A549 (cell line): ENCODE measurements around the gene HS3ST1. TPM values are rescaled to one million over a fixed set of nuclear protein-coding genes. Genes with fewer than 3 reads are reported as not detected.

Experiments
- ATAC-seq, 2 experiments: fragments of 200-7000 bp in 1 of 2; fragments of >200 bp in 1 of 2; cut with Nextera tagmentation in 1 of 2; cut with Tn5 transposase in 1 of 2; 3 replicates each; pipeline versions ENCODE4 v1.8.0 to v1.9.1; 2018 to 2020; ENCODE audit warnings: mild to moderate bottlenecking in 1 of 2, moderate library complexity in 1 of 2
- CTCF ChIA-PET: fragments of 300-600 bp; sonication (Branson Sonifier 250); formaldehyde crosslinking; extraction: SDS; loops from one replicate; lab custom pipeline; 2021; ENCODE audit warnings: antibody characterized with exemption, inconsistent platforms; lab: Yijun Ruan, JAX
- POLR2A ChIA-PET: fragments of 350-600 bp; formaldehyde crosslinking; extraction: SDS; loops from one replicate; lab custom pipeline; 2021; ENCODE audit warnings: antibody characterized with exemption, inconsistent platforms; lab: Yijun Ruan, JAX
- DNase-seq, 2 experiments: peaks; one replicate each; pipeline versions ENCODE4 v3.0.0 to v3.0.0-alpha.2; 2011 to 2016; ENCODE audit warnings: low read depth in 1 of 2, low spot score in 1 of 2
- FAIRE-seq: peaks from 2 replicates; lab custom pipeline; 2011; peaks lifted over from hg19 to GRCh38; lab: Jason Lieb, UNC
- H3K27ac ChIP-seq, 2 experiments: fragments of >200 bp; sonication (Bioruptor Twin); formaldehyde crosslinking; 3 replicates each; pipeline ENCODE4 v1.5.1; 2016 to 2017
- H3K4me1 ChIP-seq: fragments of >200 bp; sonication (Bioruptor Twin); formaldehyde crosslinking; 3 replicates; pipeline ENCODE4 v1.6.1; 2016
- H3K4me2 ChIP-seq: fragments of >200 bp; sonication (Bioruptor Twin); formaldehyde crosslinking; 3 replicates; pipeline ENCODE4 v1.6.1; 2016
- H3K4me3 ChIP-seq: fragments of >200 bp; sonication (Bioruptor Twin); formaldehyde crosslinking; 3 replicates; pipeline ENCODE4 v1.5.1; 2016
- H3K9me3 ChIP-seq: fragments of >200 bp; sonication (Bioruptor Twin); formaldehyde crosslinking; 3 replicates; pipeline ENCODE4 v1.6.1; 2016
- CHD2 ChIP-seq: fragments of 150-350 bp; IDR thresholded peaks from 2 replicates; pipeline ENCODE4 v1.6.1; 2014; ENCODE audit warnings: low read length; ENCODE audit not compliant: partially characterized antibody
- CHD4 ChIP-seq: fragments of 200-600 bp; sonication (generic); IDR thresholded peaks from 2 replicates; pipeline ENCODE4 v1.6.1; 2016; ENCODE audit warnings: antibody characterized with exemption, mild to moderate bottlenecking, borderline replicate concordance
- EHF ChIP-seq: fragments of 250-450 bp; sonication (Bioruptor Pico); IDR thresholded peaks from 2 replicates; pipeline ENCODE4 v1.5.0; 2020; ENCODE audit warnings: mild to moderate bottlenecking
- EHMT2 ChIP-seq: fragments of 200-600 bp; sonication (generic); IDR thresholded peaks from 2 replicates; pipeline ENCODE4 v1.6.1; 2016; ENCODE audit warnings: antibody characterized with exemption, low read depth, mild to moderate bottlenecking, moderate library complexity
- FOSB ChIP-seq: fragments of 250-450 bp; sonication (Bioruptor Pico); IDR thresholded peaks from 2 replicates; pipeline ENCODE4 v1.5.0; 2020; ENCODE audit warnings: mild to moderate bottlenecking, moderate library complexity
- FOSL2 ChIP-seq, 2 experiments: fragments of 450-650 bp in 1 of 2; fragments of >200 bp in 1 of 2; sonication (Bioruptor Twin) in 1 of 2; formaldehyde crosslinking; IDR thresholded peaks; 2 replicates each; pipeline versions ENCODE4 v1.5.0 to v1.6.1; 2016 to 2020; ENCODE audit warnings: mild to moderate bottlenecking in 1 of 2, moderate library complexity in 1 of 2
- FOXS1 ChIP-seq: fragments of 250-450 bp; sonication (Bioruptor Pico); IDR thresholded peaks from 2 replicates; pipeline ENCODE4 v1.5.0; 2020; ENCODE audit warnings: mild to moderate bottlenecking, moderate library complexity
- HEYL ChIP-seq: fragments of 250-450 bp; sonication (Bioruptor Pico); IDR thresholded peaks from 2 replicates; pipeline ENCODE4 v1.8.0; 2021; ENCODE audit warnings: mild to moderate bottlenecking, moderate library complexity
- HMGXB4 ChIP-seq: fragments of 250-450 bp; sonication (Bioruptor Pico); IDR thresholded peaks from 2 replicates; pipeline ENCODE4 v1.5.0; 2021; ENCODE audit warnings: mild to moderate bottlenecking, moderate library complexity, borderline replicate concordance
- HOXB13 ChIP-seq: fragments of 250-450 bp; sonication (Bioruptor Pico); IDR thresholded peaks from 2 replicates; pipeline ENCODE4 v1.5.0; 2020; ENCODE audit warnings: low read depth, mild to moderate bottlenecking, moderate library complexity
- JUN ChIP-seq, 2 experiments: fragments of >200 bp; sonication (Bioruptor Twin); formaldehyde crosslinking; IDR thresholded peaks; 2 replicates in 1 of 2; 3 replicates in 1 of 2; pipeline ENCODE4 v1.6.1; 2016 to 2017
- KDM5A ChIP-seq: fragments of 200-600 bp; sonication (generic); IDR thresholded peaks from 2 replicates; pipeline ENCODE4 v1.6.1; 2016; ENCODE audit warnings: antibody characterized with exemption, mild to moderate bottlenecking
- MYC ChIP-seq: IDR thresholded peaks from 2 replicates; pipeline ENCODE4 v1.6.1; 2012; ENCODE audit warnings: mild to moderate bottlenecking, inconsistent platforms, low read length, improper control_type of control experiment, borderline replicate concordance
- NFE2L2 ChIP-seq: fragments of 150-350 bp; conservative IDR thresholded peaks from 2 replicates; pipeline ENCODE4 v1.6.1; 2014; ENCODE audit warnings: low read length
- ZC3H11A ChIP-seq: fragments of 450-650 bp; IDR thresholded peaks from 2 replicates; pipeline ENCODE4 v1.6.1; 2014; ENCODE audit warnings: antibody characterized with exemption, mild to moderate bottlenecking
- WGBS: methylation state at CpG from one replicate; pipeline ENCODE4 v1.1.6; 2017; ENCODE audit errors: missing lambda C conversion rate; 5-methylcytosine and 5-hydroxymethylcytosine counted together
- polyA plus RNA-seq, 4 experiments: library from polyadenylated mRNA; depleted of rRNA in 3 of 4; stranded (reverse); fragments of >200 nt; fragmentation: RNase III in 1 of 4; extraction: RNeasy Plus Mini Kit Qiagen cat#74134 plus additional on column Dnase treatment in 1 of 4; gene quantifications; 2 replicates in 3 of 4; 3 replicates in 1 of 4; pipeline ENCODE4 v1.2.3, GENCODE V29; 2011 to 2017
- TF ChIP-seq, protein P1 (sequence below): fragments of >200 bp; sonication (Bioruptor Twin); formaldehyde crosslinking; IDR thresholded peaks from 3 replicates; pipeline ENCODE4 v1.6.1; 2016
- TF ChIP-seq, protein P2 (sequence below): IDR thresholded peaks from 2 replicates; pipeline ENCODE4 v1.6.1; 2012

Gene HS3ST1
- polyA plus RNA-seq, 2 of the 4 experiments (the other 2 are of a cell fraction), result 0.13 to 0.19 TPM

DNA sequence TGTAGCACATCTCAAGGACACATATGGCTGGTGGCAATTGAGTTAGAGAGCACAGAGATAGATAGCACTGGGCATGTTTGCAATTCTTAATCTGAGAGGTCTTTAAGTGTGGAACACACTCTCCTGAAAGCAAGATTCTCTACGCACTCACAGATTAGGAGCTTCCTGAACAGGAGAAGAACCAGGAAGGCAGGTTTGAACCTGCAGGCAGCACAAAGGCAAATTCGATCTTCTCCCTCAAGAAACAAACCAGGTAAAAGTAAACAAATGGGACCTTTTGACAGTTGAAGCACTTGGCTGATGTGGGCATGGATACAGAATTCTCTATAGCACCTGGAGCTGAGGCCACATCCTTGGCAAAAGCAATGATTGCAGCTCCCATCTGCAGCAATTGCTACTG lies 24.3 kb downstream of the HS3ST1 start:
- Histone ChIP-seq H3K9me3 (no peaks in the 10 kb centered on the region), H3K4me3 (no peak overlapping the region), H3K4me1 (no peaks in the 10 kb centered on the region), H3K4me2 (no peak overlapping the region), H3K27ac (no peak overlapping the region)
- POLR2A ChIA-PET, result no interaction called here
- no peak for TF ChIP-seq CHD2
- ATAC-seq, result no peak
- FAIRE-seq, result no peak
- DNase-seq, result no peak
- CTCF ChIA-PET, result no interaction called here
- 45% methylated on average over 2 of the region's 2 CpGs for WGBS

- H3K4me3 ChIP-seq, result no peak overlapping the region
- DNase-seq (no peak), ATAC-seq (no peak), FAIRE-seq (no peak)
- no peaks in the 10 kb centered on the region for H3K4me1 ChIP-seq
- ChIA-PET CTCF (interaction anchor here (0.6 to 1.2 kb wide), 2 partner anchors 26 to 183 kb away, joined by 3 to 5 read pairs; no protein-coding TSS in a partner anchor), POLR2A (no interaction called here)
- no peak for TF ChIP-seq HEYL (CRISPR knock-in tag)
- TF ChIP-seq FOSL2 (IDR thresholded peaks at IDR 0.05), result no peak
- no peak for TF ChIP-seq FOSL2 (CRISPR knock-in tag; IDR thresholded peaks at IDR 0.05)
- TF ChIP-seq CHD4, result no peak
- no peak for TF ChIP-seq EHMT2
- TF ChIP-seq HOXB13 (CRISPR knock-in tag), result no peak
- H3K4me2 ChIP-seq, result no peak overlapping the region
- WGBS, result 53% methylated on average over 3 of the region's 3 CpGs
- H3K9me3 ChIP-seq, result no peaks in the 10 kb centered on the region
- no peak overlapping the region for H3K27ac ChIP-seq
Observed at GRCh38 chr4:11402192-11402591, 26.5 kb downstream of the HS3ST1 start.

DNA sequence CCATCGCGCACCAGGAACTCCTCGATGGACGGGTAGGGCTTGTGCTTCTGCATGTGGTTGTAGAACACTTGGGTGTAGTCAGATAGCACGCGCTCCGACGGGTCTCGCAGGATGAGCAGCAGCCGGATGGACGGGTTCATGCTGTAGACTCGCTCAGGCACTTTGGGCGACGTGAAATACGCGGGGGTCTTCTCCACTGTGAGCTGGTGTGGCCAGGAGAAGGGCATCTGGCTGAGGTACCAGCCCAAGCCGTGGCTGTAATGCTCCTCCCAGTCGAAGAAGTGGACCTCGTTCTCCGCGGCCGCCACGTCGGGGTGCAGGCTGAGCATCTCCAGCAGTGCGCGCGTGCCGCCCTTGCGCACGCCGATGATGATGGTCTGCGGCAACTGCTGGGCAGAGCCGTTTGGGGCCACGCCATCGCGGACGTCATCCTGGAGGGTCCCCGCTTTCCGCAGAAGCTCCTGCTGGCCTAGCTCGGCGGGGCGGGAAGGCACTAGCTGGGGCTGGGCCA lies 29.2 kb downstream of the HS3ST1 start:
- ATAC-seq (no peak), FAIRE-seq (no peak), DNase-seq (no peak)
- no peak for TF ChIP-seq ZC3H11A
- TF ChIP-seq KDM5A, result no peak
- no peak for TF ChIP-seq HMGXB4 (CRISPR knock-in tag)
- no peak for TF ChIP-seq FOSB (CRISPR knock-in tag)
- no peak for TF ChIP-seq FOXS1 (CRISPR knock-in tag)
- TF ChIP-seq, protein P1, sequence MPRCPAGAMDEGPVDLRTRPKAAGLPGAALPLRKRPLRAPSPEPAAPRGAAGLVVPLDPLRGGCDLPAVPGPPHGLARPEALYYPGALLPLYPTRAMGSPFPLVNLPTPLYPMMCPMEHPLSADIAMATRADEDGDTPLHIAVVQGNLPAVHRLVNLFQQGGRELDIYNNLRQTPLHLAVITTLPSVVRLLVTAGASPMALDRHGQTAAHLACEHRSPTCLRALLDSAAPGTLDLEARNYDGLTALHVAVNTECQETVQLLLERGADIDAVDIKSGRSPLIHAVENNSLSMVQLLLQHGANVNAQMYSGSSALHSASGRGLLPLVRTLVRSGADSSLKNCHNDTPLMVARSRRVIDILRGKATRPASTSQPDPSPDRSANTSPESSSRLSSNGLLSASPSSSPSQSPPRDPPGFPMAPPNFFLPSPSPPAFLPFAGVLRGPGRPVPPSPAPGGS, result no peak
- no peak for TF ChIP-seq MYC
- no peak for TF ChIP-seq NFE2L2
- TF ChIP-seq, protein P2, sequence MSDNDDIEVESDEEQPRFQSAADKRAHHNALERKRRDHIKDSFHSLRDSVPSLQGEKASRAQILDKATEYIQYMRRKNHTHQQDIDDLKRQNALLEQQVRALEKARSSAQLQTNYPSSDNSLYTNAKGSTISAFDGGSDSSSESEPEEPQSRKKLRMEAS, result no peak
- no peak for TF ChIP-seq EHF
- no peak for TF ChIP-seq JUN (IDR thresholded peaks at IDR 0.05)
- ChIA-PET POLR2A (no interaction called here), CTCF (no interaction called here)
- no peak overlapping the region for H3K4me3 ChIP-seq
- no peak overlapping the region for H3K4me2 ChIP-seq
- H3K4me1 ChIP-seq, result no peaks in the 10 kb centered on the region
- H3K27ac ChIP-seq, result no peak overlapping the region
- WGBS, result 95% methylated on average over 19 of the region's 42 CpGs
- no peaks in the 10 kb centered on the region for H3K9me3 ChIP-seq
